Erythroblast (primary cell): Measurements from ENCODE around the gene PDE7B.

Experiments used
- DNase-seq, 2 experiments: peaks; one replicate each; lab custom pipeline; 2025; lab: John Stamatoyannopoulos, UW
- GATA1 ChIP-seq: IDR thresholded peaks from 2 replicates; pipeline ENCODE4 v1.6.1; 2011; ENCODE audit warnings: low read depth, mild to moderate bottlenecking, control low read depth, low read length, moderate library complexity
- POLR2A ChIP-seq: IDR thresholded peaks from 2 replicates; pipeline ENCODE4 v1.6.1; 2011; ENCODE audit warnings: mild to moderate bottlenecking, low read length

Gene PDE7B

GRCh38 chr6:135976585-135976984 is 125.1 kb downstream of the PDE7B start:
- DNase-seq, result no peak

GRCh38 chr6:135983093-135983492 is 131.6 kb downstream of the PDE7B start:
- TF ChIP-seq POLR2A (no peak), GATA1 (no peak)
- no peak for DNase-seq

More at GRCh38 chr6:135976585-135976984, 125.1 kb downstream of the PDE7B start:
- TF ChIP-seq GATA1, result no peak
- no peak for TF ChIP-seq POLR2A

- no peak for DNase-seq
- TF ChIP-seq POLR2A (no peak), GATA1 (no peak)
These were observed 132.3 kb downstream of the PDE7B start for GRCh38 chr6:135983718-135984343.

- no peak for DNase-seq
- TF ChIP-seq GATA1, result no peak
- no peak for TF ChIP-seq POLR2A
These were observed 134.0 kb downstream of the PDE7B start for GRCh38 chr6:135985471-135985870.

- TF ChIP-seq POLR2A (no peak), GATA1 (no peak)
- DNase-seq, result no peak
These were observed 135.7 kb downstream of the PDE7B start for GRCh38 chr6:135987226-135987625.

- no peak for DNase-seq
- TF ChIP-seq GATA1 (no peak), POLR2A (no peak)
These were observed 138.9 kb downstream of the PDE7B start for GRCh38 chr6:135990439-135990838.

- TF ChIP-seq POLR2A (no peak), GATA1 (no peak)
- DNase-seq, result no peak
These were observed 139.5 kb downstream of the PDE7B start for GRCh38 chr6:135990855-135991464.

- no peak for TF ChIP-seq GATA1
- no peak for TF ChIP-seq POLR2A
- DNase-seq, result no peak
These were observed 141.2 kb downstream of the PDE7B start for GRCh38 chr6:135992739-135993138.

GRCh38 chr6:135993361-135993760 is 141.9 kb downstream of the PDE7B start:
- TF ChIP-seq POLR2A, result no peak
- TF ChIP-seq GATA1, result no peak
- DNase-seq, result no peak

- TF ChIP-seq POLR2A, result no peak
- no peak for TF ChIP-seq GATA1
- peak in 1 of 2 experiments; percentile 3 for DNase-seq
These were observed 143.5 kb downstream of the PDE7B start for GRCh38 chr6:135994857-135995544.

- no peak for DNase-seq
These were observed 144.0 kb downstream of the PDE7B start for GRCh38 chr6:135995545-135995898.

GRCh38 chr6:135996668-135997067 is 145.2 kb downstream of the PDE7B start:
- TF ChIP-seq GATA1 (no peak), POLR2A (no peak)
- no peak for DNase-seq

More at GRCh38 chr6:135995545-135995898, 144.0 kb downstream of the PDE7B start:
- TF ChIP-seq GATA1, result no peak
- TF ChIP-seq POLR2A, result no peak

GRCh38 chr6:135999393-135999792 is 147.9 kb downstream of the PDE7B start:
- TF ChIP-seq POLR2A, result no peak
- no peak for TF ChIP-seq GATA1
- no peak for DNase-seq

- DNase-seq, result no peak
- no peak for TF ChIP-seq POLR2A
These were observed 155.8 kb downstream of the PDE7B start for GRCh38 chr6:136007345-136007744.
